Activated CD8-positive, alpha-beta T cell treated with anti-CD3 and anti-CD28 coated beads, Interleukin-2, amount 10 ng/mL, durations not matched to agents 7 days and 5 days (primary cell): ENCODE measurements around the gene ASPDH. TPM values are rescaled to one million over a fixed set of nuclear protein-coding genes. Genes with fewer than 3 reads are reported as not detected.

Experiments
- ATAC-seq: fragments of 150-1000 bp; cut with Tn5 transposase; one replicate; pipeline ENCODE4 v1.10.0; 2021; ENCODE audit warnings: moderate library complexity
- CTCF ChIA-PET: fragments of 350-600 bp; sonication (Branson Sonifier 250); formaldehyde crosslinking; loops from one replicate; lab custom pipeline; 2021; ENCODE audit warnings: antibody characterized with exemption; lab: Charles Lee
- POLR2A ChIA-PET: fragments of 350-600 bp; sonication (Branson Sonifier 250); formaldehyde crosslinking; loops from one replicate; lab custom pipeline; 2021; ENCODE audit warnings: antibody characterized with exemption; lab: Charles Lee
- DNase-seq: peaks from one replicate; pipeline ENCODE4 v3.0.0-alpha.2; 2020
- H3K27ac Mint-ChIP-seq: one replicate; pipeline ENCODE4 v1.8.0; 2021; ENCODE audit warnings: mild to moderate bottlenecking, mixed read lengths
- H3K27me3 Mint-ChIP-seq: one replicate; pipeline ENCODE4 v1.8.0; 2021; ENCODE audit warnings: low read depth, mixed read lengths
- H3K36me3 Mint-ChIP-seq: one replicate; pipeline ENCODE4 v1.8.0; 2021; ENCODE audit warnings: low read depth, mixed read lengths
- H3K4me1 Mint-ChIP-seq: one replicate; pipeline ENCODE4 v1.8.0; 2021; ENCODE audit warnings: low read depth, mixed read lengths
- H3K4me3 Mint-ChIP-seq: one replicate; pipeline ENCODE4 v1.8.0; 2021; ENCODE audit warnings: mild to moderate bottlenecking, mixed read lengths
- H3K9me3 Mint-ChIP-seq: one replicate; pipeline ENCODE4 v1.8.0; 2022; ENCODE audit warnings: mixed read lengths; ENCODE audit not compliant: insufficient read depth
- total RNA-seq, 2 experiments: library from RNA; stranded (reverse); gene quantifications; one replicate each; pipeline ENCODE4 v1.2.3, GENCODE V29; 2021

The ASPDH gene
- not detected for total RNA-seq

- CTCF ChIA-PET, result no interaction called here
- ATAC-seq (no peak), DNase-seq (no peak)
- no peaks in the 10 kb centered on the region for H3K9me3 Mint-ChIP-seq
- POLR2A ChIA-PET, result no interaction called here
- H3K4me3 Mint-ChIP-seq, result no peak within 1 kb of the TSS
- H3K27me3 Mint-ChIP-seq, result no peaks in the 10 kb centered on the region
- H3K27ac Mint-ChIP-seq, result peak within 1 kb of the TSS; percentile 37
- H3K4me1 Mint-ChIP-seq, result peaks cover 18% of the 10 kb centered on the region
- peaks cover 3% of the 10 kb centered on the region for H3K36me3 Mint-ChIP-seq
Measured at GRCh38 chr19:50513746-50514345, at the start of gene ASPDH. TSS of gene ASPDH (minus strand) at chr19:50513913. CDS start at chr19:50513823, 90 bp downstream.

DNA sequence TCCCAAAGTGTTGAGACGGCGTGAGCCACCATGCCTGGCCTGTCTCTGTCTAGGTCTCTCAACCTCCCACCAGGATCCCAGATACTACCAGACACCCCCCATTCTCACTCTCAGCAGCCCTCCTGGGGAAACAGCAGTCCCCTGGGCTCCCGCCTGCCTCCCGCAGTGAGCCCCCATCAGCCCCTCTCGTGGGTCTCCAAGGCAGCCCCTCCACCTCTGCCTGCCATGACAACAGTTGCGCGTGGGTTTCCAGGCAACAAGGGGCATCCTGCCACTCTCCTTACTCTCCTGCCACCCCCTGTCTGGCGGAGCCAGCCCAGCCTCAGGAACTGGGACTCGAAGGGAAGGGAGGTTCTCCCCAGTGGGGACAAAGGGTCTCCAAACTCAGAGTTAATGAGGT lies 49.3 kb upstream of the ASPDH start:
- Mint-ChIP-seq H3K9me3 (no peaks in the 10 kb centered on the region), H3K4me3 (no peak overlapping the region), H3K27me3 (peaks cover 36% of the 10 kb centered on the region), H3K27ac (no peak overlapping the region), H3K4me1 (peaks cover 3% of the 10 kb centered on the region), H3K36me3 (no peaks in the 10 kb centered on the region)
- POLR2A ChIA-PET, result no interaction called here
- ATAC-seq, result no peak
- CTCF ChIA-PET, result no interaction called here
- no peak for DNase-seq

DNA sequence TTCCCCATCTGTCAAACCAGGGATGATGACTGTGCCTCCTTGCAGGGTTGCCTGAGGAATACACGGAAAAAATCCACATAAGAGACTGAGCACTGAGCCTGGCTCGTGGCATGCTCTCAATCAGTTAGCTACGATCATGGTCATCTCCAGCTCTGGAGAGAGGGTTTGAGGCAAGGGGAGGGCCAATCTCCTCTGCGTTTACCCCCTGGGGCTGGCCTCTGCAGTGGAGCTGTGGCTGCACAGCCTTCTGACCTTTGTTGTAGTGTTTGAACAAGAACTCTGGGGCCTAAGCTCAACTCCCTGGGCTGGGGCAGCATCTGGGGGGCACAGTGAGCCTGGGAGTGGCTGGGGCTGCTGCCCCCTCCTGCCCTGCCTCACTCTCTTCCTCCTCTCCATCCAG lies 48.6 kb upstream of the ASPDH start:
- DNase-seq, result no peak
- H3K27ac Mint-ChIP-seq, result no peak overlapping the region
- peaks cover 39% of the 10 kb centered on the region for H3K27me3 Mint-ChIP-seq
- peaks cover 3% of the 10 kb centered on the region for H3K4me1 Mint-ChIP-seq
- H3K36me3 Mint-ChIP-seq, result no peaks in the 10 kb centered on the region
- ChIA-PET CTCF (no interaction called here), POLR2A (no interaction called here)
- ATAC-seq, result no peak
- H3K4me3 Mint-ChIP-seq, result no peak overlapping the region
- H3K9me3 Mint-ChIP-seq, result no peaks in the 10 kb centered on the region

- Mint-ChIP-seq H3K36me3 (no peaks in the 10 kb centered on the region), H3K4me3 (no peak overlapping the region), H3K27ac (no peak overlapping the region), H3K27me3 (peaks cover 26% of the 10 kb centered on the region), H3K9me3 (no peaks in the 10 kb centered on the region), H3K4me1 (peaks cover 4% of the 10 kb centered on the region)
- no peak for DNase-seq
- ChIA-PET POLR2A (interaction anchor here (0.6 kb wide), 1 partner anchor 549 kb away, joined by 3 read pairs; no protein-coding TSS in a partner anchor), CTCF (interaction anchor here (1.0 to 5.0 kb wide), 2 partner anchors 24 to 165 kb away, joined by 4 to 58 read pairs; no protein-coding TSS in a partner anchor)
- ATAC-seq, result no peak
Measured at GRCh38 chr19:50559636-50560035, 45.9 kb upstream of the ASPDH start.

DNA sequence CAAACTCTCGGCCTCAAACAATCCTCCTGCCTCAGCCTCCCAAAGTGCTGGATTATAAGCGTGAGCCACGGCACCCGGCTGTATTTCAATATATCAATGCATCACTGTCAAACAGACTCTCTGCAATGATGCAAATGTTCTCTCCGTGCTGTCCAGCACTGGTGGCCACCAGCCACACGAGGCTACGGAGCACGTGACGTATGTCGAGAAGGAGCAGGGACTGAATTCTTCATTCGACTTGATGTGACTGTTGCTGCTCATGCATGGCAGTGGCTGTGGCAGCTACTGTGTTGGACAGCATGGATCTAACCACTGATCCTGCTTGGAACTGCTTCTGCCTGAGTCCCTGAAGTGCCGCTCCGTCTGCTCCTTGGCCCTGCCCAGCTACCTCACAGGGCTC lies 44.7 kb upstream of the ASPDH start:
- H3K4me3 Mint-ChIP-seq, result no peak overlapping the region
- POLR2A ChIA-PET, result no interaction called here

GRCh38 chr19:50558039-50558438 lies 44.3 kb upstream of the ASPDH start:
- Mint-ChIP-seq H3K4me1 (peaks cover 4% of the 10 kb centered on the region), H3K27me3 (peaks cover 24% of the 10 kb centered on the region), H3K36me3 (no peaks in the 10 kb centered on the region), H3K27ac (no peak overlapping the region), H3K4me3 (no peak overlapping the region), H3K9me3 (no peaks in the 10 kb centered on the region)
- ChIA-PET POLR2A (no interaction called here), CTCF (interaction anchor here (3.0 to 5.0 kb wide), 2 partner anchors 15 to 22 kb away, joined by 20 to 58 read pairs; no protein-coding TSS in a partner anchor)
- ATAC-seq (no peak), DNase-seq (no peak)

More for the DNA sequence above, 44.7 kb upstream of the ASPDH start:
- no peak overlapping the region for H3K27ac Mint-ChIP-seq
- H3K9me3 Mint-ChIP-seq, result no peaks in the 10 kb centered on the region
- H3K27me3 Mint-ChIP-seq, result peaks cover 21% of the 10 kb centered on the region
- DNase-seq (no peak), ATAC-seq (no peak)
- H3K36me3 Mint-ChIP-seq, result no peaks in the 10 kb centered on the region
- peaks cover 4% of the 10 kb centered on the region for H3K4me1 Mint-ChIP-seq
- CTCF ChIA-PET, result interaction anchor here (5.0 kb wide), 1 partner anchor 22 kb away, joined by 58 read pairs; no protein-coding TSS in a partner anchor

GRCh38 chr19:50557009-50557613 lies 43.4 kb upstream of the ASPDH start:
- DNase-seq (no peak), ATAC-seq (no peak)
- Mint-ChIP-seq H3K4me3 (no peak overlapping the region), H3K27me3 (peaks cover 33% of the 10 kb centered on the region), H3K27ac (no peak overlapping the region), H3K36me3 (no peaks in the 10 kb centered on the region), H3K9me3 (no peaks in the 10 kb centered on the region), H3K4me1 (peaks cover 4% of the 10 kb centered on the region)
- POLR2A ChIA-PET, result no interaction called here
- CTCF ChIA-PET, result interaction anchor here (0.9 to 5.0 kb wide), 21 partner anchors 12 to 365 kb away, joined by 3 to 58 read pairs (median 5); partner anchors contain the start of gene JOSD2

- no peaks in the 10 kb centered on the region for H3K36me3 Mint-ChIP-seq
- H3K4me3 Mint-ChIP-seq, result peak overlapping the region; percentile 83
- H3K4me1 Mint-ChIP-seq, result peaks cover 4% of the 10 kb centered on the region
- H3K27ac Mint-ChIP-seq, result no peak overlapping the region
- H3K27me3 Mint-ChIP-seq, result peaks cover 37% of the 10 kb centered on the region
- DNase-seq, result peak; percentile 82
- ChIA-PET CTCF (interaction anchor here (0.7 to 5.0 kb wide), 29 partner anchors 9 to 366 kb away, joined by 3 to 58 read pairs (median 5); partner anchors contain the start of genes JOSD2 and POLD1), POLR2A (no interaction called here)
- peak; percentile 87 for ATAC-seq
- no peaks in the 10 kb centered on the region for H3K9me3 Mint-ChIP-seq
Measured at GRCh38 chr19:50556282-50557008, 42.7 kb upstream of the ASPDH start.

DNA sequence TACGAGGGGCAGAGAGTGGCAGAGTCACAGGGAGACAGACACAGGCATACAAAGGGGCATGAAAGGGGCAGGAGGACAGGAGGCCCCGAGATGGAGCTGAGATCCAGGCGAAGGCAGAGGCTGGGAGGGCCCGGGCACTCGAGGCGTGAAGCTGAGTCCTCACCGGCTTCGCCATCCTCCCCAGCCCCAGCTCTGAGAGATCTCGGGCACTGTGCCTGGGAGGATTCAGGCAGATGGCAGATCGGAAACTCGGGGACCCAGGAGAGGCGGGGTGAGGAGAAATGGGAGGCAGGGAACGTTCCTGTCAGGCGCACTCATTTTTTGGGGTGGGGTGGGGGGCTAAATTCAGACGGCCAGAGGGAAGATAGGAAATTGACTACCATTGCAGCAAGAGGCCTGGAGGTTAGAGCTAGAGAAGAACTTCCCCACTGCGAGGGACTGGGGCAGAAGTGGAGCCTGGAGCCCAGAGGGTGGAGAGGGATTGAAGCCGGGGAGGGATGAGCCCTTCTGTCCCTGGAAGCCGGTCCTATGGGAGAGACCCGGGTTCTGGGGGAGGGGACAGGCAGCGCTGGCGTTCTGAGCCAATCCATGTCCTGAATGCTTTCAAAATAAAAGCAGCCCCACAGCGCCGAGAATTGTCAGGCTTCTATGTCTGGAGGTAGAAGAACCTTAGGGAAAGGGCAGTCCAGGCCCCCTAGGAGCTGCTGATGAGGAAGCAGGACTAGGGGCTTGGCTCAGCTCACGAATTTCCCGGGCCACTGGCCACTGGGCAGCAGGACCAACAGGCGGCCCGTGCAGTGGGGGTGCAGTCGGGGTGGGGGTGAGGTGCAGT lies 42.0 kb upstream of the ASPDH start:
- POLR2A ChIA-PET, result no interaction called here
- no peak for ATAC-seq
- H3K36me3 Mint-ChIP-seq, result no peaks in the 10 kb centered on the region
- no peak for DNase-seq
- H3K27ac Mint-ChIP-seq, result no peak overlapping the region
- H3K27me3 Mint-ChIP-seq, result peaks cover 37% of the 10 kb centered on the region
- H3K4me1 Mint-ChIP-seq, result peaks cover 4% of the 10 kb centered on the region
- H3K9me3 Mint-ChIP-seq, result no peaks in the 10 kb centered on the region
- peak overlapping the region; percentile 20 for H3K4me3 Mint-ChIP-seq
- CTCF ChIA-PET, result interaction anchor here (0.7 to 5.0 kb wide), 30 partner anchors 9 to 409 kb away, joined by 3 to 58 read pairs (median 4); partner anchors contain the start of genes JOSD2 and POLD1

- DNase-seq, result no peak
- Mint-ChIP-seq H3K4me1 (peaks cover 4% of the 10 kb centered on the region), H3K27me3 (peaks cover 43% of the 10 kb centered on the region), H3K27ac (no peak overlapping the region), H3K36me3 (no peaks in the 10 kb centered on the region), H3K9me3 (no peaks in the 10 kb centered on the region), H3K4me3 (no peak overlapping the region)
- ATAC-seq, result no peak
- CTCF ChIA-PET, result interaction anchor here (0.7 to 5.0 kb wide), 4 partner anchors 12 to 408 kb away, joined by 3 to 58 read pairs (median 12); no protein-coding TSS in a partner anchor
- POLR2A ChIA-PET, result no interaction called here
Measured at GRCh38 chr19:50555033-50555432, 41.3 kb upstream of the ASPDH start.

DNA sequence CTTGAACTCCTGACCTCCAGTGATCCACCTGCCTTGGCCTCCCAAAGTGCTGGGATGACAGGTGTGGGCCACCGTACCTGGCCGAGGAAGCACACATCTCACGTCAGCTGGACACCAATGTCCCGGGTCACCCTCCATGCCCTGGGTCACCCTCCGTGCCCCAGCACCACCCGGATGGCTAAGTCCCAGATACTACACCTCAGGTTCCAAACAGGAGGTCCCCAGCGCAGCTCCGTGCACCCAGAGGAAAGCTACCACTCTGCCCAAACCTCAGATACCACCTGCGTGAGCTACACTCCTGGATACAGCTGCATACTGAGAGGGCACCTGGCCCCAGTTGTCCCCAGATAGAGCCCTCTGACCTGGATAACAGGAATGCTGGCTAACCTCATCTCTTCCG lies 40.5 kb upstream of the ASPDH start:
- CTCF ChIA-PET, result interaction anchor here (1.3 to 1.5 kb wide), 2 partner anchors 16 to 197 kb away, joined by 3 to 4 read pairs; no protein-coding TSS in a partner anchor
- Mint-ChIP-seq H3K9me3 (no peaks in the 10 kb centered on the region), H3K27ac (no peak overlapping the region), H3K4me3 (no peak overlapping the region), H3K27me3 (peaks cover 45% of the 10 kb centered on the region), H3K4me1 (peaks cover 4% of the 10 kb centered on the region), H3K36me3 (no peaks in the 10 kb centered on the region)
- POLR2A ChIA-PET, result no interaction called here
- ATAC-seq (no peak), DNase-seq (no peak)
